HG03039 (cell line): ENCODE data around the gene GRK6.

Source experiments
- ATAC-seq: cut with Tn5 transposase; IDR thresholded peaks from one replicate; pipeline ENCODE4 v1.9.1; 2021; ENCODE audit warnings: mild to moderate bottlenecking, moderate library complexity; ENCODE audit not compliant: unreplicated experiment

GRK6 gene

GRCh38 chr5:177426566-177427210 lies at the start of gene GRK6:
Gene GRK6 (plus strand): TSS chr5:177426676. CDS start chr5:177426846, 170 bp downstream.
- ATAC-seq, result peak; percentile 12

GRCh38 chr5:177377851-177378776 lies 48.4 kb upstream of the GRK6 start:
- no peak for ATAC-seq

- no peak for ATAC-seq
Measured at GRCh38 chr5:177378884-177379883, 47.3 kb upstream of the GRK6 start.

GRCh38 chr5:177380805-177381126 lies 45.7 kb upstream of the GRK6 start:
- no peak for ATAC-seq

GRCh38 chr5:177382423-177383029 lies 44.0 kb upstream of the GRK6 start:
- no peak for ATAC-seq

GRCh38 chr5:177383181-177383580 lies 43.3 kb upstream of the GRK6 start:
- ATAC-seq, result no peak

GRCh38 chr5:177384134-177384533 lies 42.3 kb upstream of the GRK6 start, which contains the start of gene SLC34A1:
Gene SLC34A1 (plus strand): TSS chr5:177384434. CDS start chr5:177385742, 1,308 bp downstream.
- ATAC-seq, result no peak

- ATAC-seq, result no peak
Measured at GRCh38 chr5:177385720-177386119, 40.8 kb upstream of the GRK6 start.

GRCh38 chr5:177386542-177386941 lies 39.9 kb upstream of the GRK6 start:
- no peak for ATAC-seq

GRCh38 chr5:177387405-177387804 lies 39.1 kb upstream of the GRK6 start:
- ATAC-seq, result no peak

GRCh38 chr5:177388521-177389052 lies 37.9 kb upstream of the GRK6 start:
- no peak for ATAC-seq

GRCh38 chr5:177389241-177390169 lies 37.0 kb upstream of the GRK6 start:
- no peak for ATAC-seq

GRCh38 chr5:177390363-177391300 lies 35.8 kb upstream of the GRK6 start:
- no peak for ATAC-seq

- no peak for ATAC-seq
Measured at GRCh38 chr5:177392765-177393164, 33.7 kb upstream of the GRK6 start.

GRCh38 chr5:177393206-177393765 lies 33.2 kb upstream of the GRK6 start:
- no peak for ATAC-seq

- no peak for ATAC-seq
Measured at GRCh38 chr5:177393990-177394389, 32.5 kb upstream of the GRK6 start.

- no peak for ATAC-seq
Measured at GRCh38 chr5:177396078-177396477, 30.4 kb upstream of the GRK6 start.

GRCh38 chr5:177396807-177397206 lies 29.7 kb upstream of the GRK6 start:
- ATAC-seq, result no peak
